B cell (primary cell): ENCODE data around the gene SCP2. TPM values are rescaled to one million over a fixed set of nuclear protein-coding genes. Genes with fewer than 3 reads are reported as not detected.

Experiments used
- ATAC-seq: fragments of 200-7000 bp; cut with Tn5 transposase; one replicate; pipeline ENCODE4 v1.10.0; 2021; ENCODE audit warnings: low read depth, mild to moderate bottlenecking, moderate number of reproducible peaks, moderate library complexity
- CTCF ChIA-PET: fragments of 350-600 bp; sonication (Branson Sonifier 250); formaldehyde crosslinking; loops from one replicate; lab custom pipeline; 2021; ENCODE audit warnings: antibody characterized with exemption, inconsistent platforms; lab: Charles Lee
- POLR2A ChIA-PET: fragments of 350-600 bp; sonication (Branson Sonifier 250); formaldehyde crosslinking; loops from one replicate; lab custom pipeline; 2021; ENCODE audit warnings: antibody characterized with exemption; lab: Charles Lee
- DNase-seq: peaks from one replicate; pipeline ENCODE4 v3.0.0; 2013
- H2AFZ ChIP-seq: 2 replicates; pipeline ENCODE4 v1.6.1; 2012; ENCODE audit warnings: mild to moderate bottlenecking, low read depth, low read length; ENCODE audit not compliant: insufficient read depth, poor library complexity, severe bottlenecking
- H3K27ac ChIP-seq, 2 donors: 1 replicate in 1 of 2; 2 replicates in 1 of 2; pipeline ENCODE4 v1.5.1; 2012 to 2013; ENCODE audit warnings: low read length in 2 of 2, mild to moderate bottlenecking in 2 of 2, moderate library complexity in 1 of 2
- H3K27me3 ChIP-seq, 4 experiments: fragments of 200-600 bp in 1 of 4; sonication (generic) in 1 of 4; replicated peaks in 1 of 4; 1 replicate in 2 of 4; 2 replicates in 2 of 4; pipeline versions ENCODE4 v1.6.1 to v1.7.0; 2013 to 2016; ENCODE audit warnings: low read length in 3 of 4, mild to moderate bottlenecking in 2 of 4, mixed read lengths in 1 of 4, moderate library complexity in 1 of 4; ENCODE audit not compliant: insufficient read depth in 4 of 4, control insufficient read depth in 3 of 4; ENCODE audit errors: control extremely low read depth in 1 of 4
- H3K36me3 ChIP-seq, 2 experiments: replicated peaks in 1 of 2; 1 replicate in 1 of 2; 2 replicates in 1 of 2; pipeline versions ENCODE4 v1.6.1 to v1.7.1; 2013; ENCODE audit warnings: low read length in 1 of 2; ENCODE audit not compliant: insufficient read depth in 2 of 2, control insufficient read depth in 1 of 2; ENCODE audit errors: control extremely low read depth in 1 of 2, extremely low read depth in 1 of 2
- H3K4me1 ChIP-seq, 2 donors: fragments of 200-600 bp in 1 of 2; sonication (generic) in 1 of 2; 1 replicate in 1 of 2; 2 replicates in 1 of 2; pipeline versions ENCODE4 v1.5.1 to v1.6.1; 2013 to 2017; ENCODE audit warnings: low read length in 2 of 2; ENCODE audit not compliant: control insufficient read depth in 2 of 2, insufficient read depth in 2 of 2
- H3K4me2 ChIP-seq: replicated peaks from 2 replicates; pipeline ENCODE3; 2012; ENCODE audit warnings: mild to moderate bottlenecking, low read depth, low read length; ENCODE audit not compliant: poor library complexity, severe bottlenecking
- H3K4me3 ChIP-seq, 5 experiments: fragments of 200-600 bp in 1 of 5; sonication (generic) in 1 of 5; 1 replicate in 3 of 5; 2 replicates in 2 of 5; pipeline versions ENCODE4 v1.5.1 to v1.7.0; 2011 to 2016; ENCODE audit warnings: low read length in 4 of 5, mild to moderate bottlenecking in 4 of 5, low read depth in 2 of 5, control low read depth in 1 of 5, moderate library complexity in 1 of 5; ENCODE audit not compliant: insufficient read depth in 1 of 5; ENCODE audit errors: control extremely low read depth in 1 of 5, extremely low read depth in 1 of 5
- H3K79me2 ChIP-seq: fragments of 200-600 bp; sonication (generic); one replicate; pipeline ENCODE4 v1.6.0; 2016; ENCODE audit warnings: low read length; ENCODE audit not compliant: control insufficient read depth, insufficient read depth
- H3K9ac ChIP-seq: fragments of 200-600 bp; sonication (generic); 2 replicates; pipeline ENCODE4 v1.6.1; 2017; ENCODE audit warnings: mild to moderate bottlenecking, low read length, moderate library complexity
- H3K9me3 ChIP-seq, 3 donors: one replicate each; pipeline versions ENCODE4 v1.6.1 to v1.7.1; 2013; ENCODE audit warnings: low read length in 2 of 3; ENCODE audit not compliant: control insufficient read depth in 2 of 3, insufficient read depth in 1 of 3; ENCODE audit errors: control extremely low read depth in 1 of 3
- H4K20me1 ChIP-seq: 2 replicates; pipeline ENCODE4 v1.6.0; 2012; ENCODE audit warnings: mild to moderate bottlenecking, low read length; ENCODE audit not compliant: insufficient read depth, control insufficient read depth, poor library complexity, severe bottlenecking
- H3K27ac Mint-ChIP-seq: one replicate; pipeline ENCODE4 v1.8.0; 2021; ENCODE audit warnings: mixed read lengths
- H3K27me3 Mint-ChIP-seq: one replicate; pipeline ENCODE4 v1.8.0; 2021; ENCODE audit warnings: mixed read lengths
- H3K4me1 Mint-ChIP-seq: one replicate; pipeline ENCODE4 v1.8.0; 2021; ENCODE audit warnings: mixed read lengths
- H3K4me3 Mint-ChIP-seq: one replicate; pipeline ENCODE4 v1.8.0; 2021; ENCODE audit warnings: mixed read lengths
- H3K9me3 Mint-ChIP-seq: one replicate; pipeline ENCODE4 v1.8.0; 2022; ENCODE audit warnings: mixed read lengths; ENCODE audit not compliant: insufficient read depth
- EZH2 ChIP-seq: IDR thresholded peaks from 2 replicates; pipeline ENCODE4 v1.6.1; 2012; ENCODE audit warnings: borderline replicate concordance, low read depth, mild to moderate bottlenecking, moderate library complexity, low read length; ENCODE audit not compliant: insufficient read depth, poor library complexity, severe bottlenecking
- WGBS: methylation state at CpG from one replicate; pipeline ENCODE4 v1.1.5; 2013; ENCODE audit warnings: missing lambda C conversion rate; ENCODE audit not compliant: insufficient coverage; 5-methylcytosine and 5-hydroxymethylcytosine counted together
- intact Hi-C: fragments of 100-400 bp; cut with micrococcal nuclease; formaldehyde crosslinking; loops from one replicate; pipeline ENCODE4 v1.10.0; 2022
- polyA plus RNA-seq: library from polyadenylated mRNA; depleted of rRNA; stranded (reverse); fragments of >200 nt; gene quantifications from 2 replicates; pipeline ENCODE4 v1.2.3, GENCODE V29; 2012
- total RNA-seq, 2 donors: library from RNA; stranded (reverse); fragments of 120-200 nt in 1 of 2; gene quantifications; 1 replicate in 1 of 2; 2 replicates in 1 of 2; pipeline versions ENCODE4 v1.2.3 to v1.2.4, GENCODE V29; 2013 to 2022
- TF ChIP-seq, protein P1 (sequence below): fragments of 200-600 bp; IDR thresholded peaks from one replicate; pipeline ENCODE4 v1.8.0; 2022; ENCODE audit warnings: antibody characterized with exemption, mild to moderate bottlenecking

SCP2 gene
- total and polyA plus RNA-seq, 2 donors (not counting 1 experiment from before 2014, with no cell fraction given): 19.4 to 46.6 TPM

DNA sequence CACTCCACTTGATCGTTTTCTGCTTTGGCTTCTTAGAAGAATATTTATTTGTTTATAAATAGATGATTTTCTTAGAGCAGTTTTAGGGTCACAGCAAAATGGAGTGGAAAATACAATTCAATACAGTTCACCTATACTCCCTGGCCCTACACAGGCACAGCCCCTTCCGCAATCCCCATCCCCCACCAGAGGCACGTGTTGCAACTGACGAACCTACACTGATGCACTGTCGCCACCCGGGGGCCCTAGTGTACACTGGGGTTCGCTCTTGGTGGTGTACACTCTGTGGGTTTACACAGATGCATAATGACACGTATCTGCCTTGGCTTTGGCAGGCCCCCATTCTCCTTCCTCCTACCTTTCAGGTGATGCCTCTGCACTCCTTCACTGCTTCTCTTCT, 13.5 kb upstream of the SCP2 start:
- H3K4me2 ChIP-seq: no peak overlapping the region
- ATAC-seq: no peak
- peaks cover 0 to 3% of the 10 kb centered on the region in 2 experiments for H3K36me3 ChIP-seq
- H3K9me3 ChIP-seq: no peaks in the 10 kb centered on the region
- no peaks in the 10 kb centered on the region for H4K20me1 ChIP-seq
- Mint-ChIP-seq H3K27ac (no peak overlapping the region), H3K9me3 (no peaks in the 10 kb centered on the region), H3K27me3 (no peaks in the 10 kb centered on the region), H3K4me3 (no peak overlapping the region), H3K4me1 (no peaks in the 10 kb centered on the region)
- CTCF ChIA-PET: no interaction called here
- DNase-seq: no peak
- no peaks in the 10 kb centered on the region for H3K27me3 ChIP-seq
- no peak overlapping the region for H3K9ac ChIP-seq
- H3K79me2 ChIP-seq: no peaks in the 10 kb centered on the region
- POLR2A ChIA-PET: no interaction called here
- no peak for TF ChIP-seq EZH2
- TF ChIP-seq, protein P1, sequence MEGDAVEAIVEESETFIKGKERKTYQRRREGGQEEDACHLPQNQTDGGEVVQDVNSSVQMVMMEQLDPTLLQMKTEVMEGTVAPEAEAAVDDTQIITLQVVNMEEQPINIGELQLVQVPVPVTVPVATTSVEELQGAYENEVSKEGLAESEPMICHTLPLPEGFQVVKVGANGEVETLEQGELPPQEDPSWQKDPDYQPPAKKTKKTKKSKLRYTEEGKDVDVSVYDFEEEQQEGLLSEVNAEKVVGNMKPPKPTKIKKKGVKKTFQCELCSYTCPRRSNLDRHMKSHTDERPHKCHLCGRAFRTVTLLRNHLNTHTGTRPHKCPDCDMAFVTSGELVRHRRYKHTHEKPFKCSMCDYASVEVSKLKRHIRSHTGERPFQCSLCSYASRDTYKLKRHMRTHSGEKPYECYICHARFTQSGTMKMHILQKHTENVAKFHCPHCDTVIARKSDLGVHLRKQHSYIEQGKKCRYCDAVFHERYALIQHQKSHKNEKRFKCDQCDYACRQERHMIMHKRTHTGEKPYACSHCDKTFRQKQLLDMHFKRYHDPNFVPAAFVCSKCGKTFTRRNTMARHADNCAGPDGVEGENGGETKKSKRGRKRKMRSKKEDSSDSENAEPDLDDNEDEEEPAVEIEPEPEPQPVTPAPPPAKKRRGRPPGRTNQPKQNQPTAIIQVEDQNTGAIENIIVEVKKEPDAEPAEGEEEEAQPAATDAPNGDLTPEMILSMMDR: no peak
- intact Hi-C loops: no loop called here
- no peak overlapping the region for H3K4me3 ChIP-seq
- H3K4me1 ChIP-seq: no peaks in the 10 kb centered on the region
- WGBS: 81% methylated on average over 7 of the region's 8 CpGs
- H2AFZ ChIP-seq: no peak overlapping the region
- H3K27ac ChIP-seq: no peak overlapping the region

DNA sequence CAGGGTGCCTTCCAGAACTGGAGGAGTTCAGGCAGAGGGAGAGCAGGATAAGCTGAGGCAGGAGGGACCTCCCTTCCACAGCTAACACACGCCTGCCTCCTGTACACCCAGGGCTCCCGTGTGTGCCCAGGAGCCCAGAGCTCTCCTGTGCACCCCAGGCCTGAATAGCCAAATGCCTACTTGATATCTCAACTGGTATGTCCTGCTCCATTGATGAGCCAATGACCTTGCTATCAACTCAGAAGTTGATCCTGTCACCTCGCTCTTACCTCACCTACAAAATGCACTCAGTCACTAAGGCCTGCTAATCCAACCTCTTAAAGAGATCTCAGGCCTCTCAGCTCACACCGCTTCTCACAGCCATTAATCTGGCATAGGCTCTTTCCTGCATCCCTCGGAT, 12.6 kb upstream of the SCP2 start:
- Histone ChIP-seq H3K27ac (no peak overlapping the region), H3K4me2 (no peak overlapping the region), H3K79me2 (no peaks in the 10 kb centered on the region), H3K27me3 (no peaks in the 10 kb centered on the region), H3K9ac (no peak overlapping the region), H3K4me1 (no peaks in the 10 kb centered on the region), H3K9me3 (no peaks in the 10 kb centered on the region), H2AFZ (no peak overlapping the region), H3K4me3 (no peak overlapping the region), H3K36me3 (peaks cover 0 to 3% of the 10 kb centered on the region in 2 experiments), H4K20me1 (no peaks in the 10 kb centered on the region)
- no peak for ATAC-seq
- ChIA-PET CTCF (no interaction called here), POLR2A (no interaction called here)
- Mint-ChIP-seq H3K4me1 (peaks cover 2% of the 10 kb centered on the region), H3K27ac (no peak overlapping the region), H3K27me3 (no peaks in the 10 kb centered on the region), H3K9me3 (no peaks in the 10 kb centered on the region), H3K4me3 (no peak overlapping the region)
- intact Hi-C loops: no loop called here
- no peak for TF ChIP-seq EZH2
- TF ChIP-seq, protein P1: no peak
- 87% methylated on average over 5 of the region's 5 CpGs for WGBS
- no peak for DNase-seq
